SK-N-SH (cell line): ENCODE results near the gene TSPO2. TPM values are rescaled to one million over a fixed set of nuclear protein-coding genes. Genes with fewer than 3 reads are reported as not detected.

ENCODE experiments used
- CTCF ChIA-PET: fragments of 300-600, 350-600 bp; formaldehyde crosslinking; extraction: SDS; loops from one replicate; lab custom pipeline; 2021; lab: Yijun Ruan, JAX
- POLR2A ChIA-PET: fragments of 350-600 bp; sonication (Branson Sonifier 250); formaldehyde crosslinking; extraction: SDS; loops from one replicate; lab custom pipeline; 2020; ENCODE audit warnings: antibody characterized with exemption, inconsistent platforms; lab: Yijun Ruan, JAX
- DNase-seq: peaks from one replicate; pipeline ENCODE4 v3.0.0; 2012
- H2AFZ ChIP-seq: fragments of 200-600 bp; sonication (generic); 2 replicates; pipeline ENCODE4 v1.8.1; 2016; ENCODE audit warnings: antibody characterized with exemption, mild to moderate bottlenecking, low read depth
- H3F3A ChIP-seq: fragments of 200-600 bp; sonication (generic); replicated peaks from 2 replicates; pipeline ENCODE3; 2016; ENCODE audit warnings: antibody characterized with exemption, mild to moderate bottlenecking; ENCODE audit not compliant: insufficient read depth
- H3K27ac ChIP-seq, 2 experiments: fragments of 200-500 bp in 1 of 2; fragments of 200-600 bp in 1 of 2; sonication (Bioruptor generic) in 1 of 2; sonication (generic), shearing (Covaris generic) in 1 of 2; 2 replicates each; pipeline versions ENCODE4 v1.5.1 to v1.6.1; 2014 to 2016; ENCODE audit warnings: low read depth in 2 of 2, inconsistent platforms in 1 of 2, low read length in 1 of 2, mild to moderate bottlenecking in 1 of 2, mixed read lengths in 1 of 2
- H3K27me3 ChIP-seq: fragments of 200-600 bp; sonication (generic), shearing (Covaris generic); 2 replicates; pipeline ENCODE4 v1.6.1; 2016; ENCODE audit warnings: mixed run types; ENCODE audit not compliant: insufficient read depth
- H3K36me3 ChIP-seq, 2 experiments: fragments of 200-500 bp in 1 of 2; fragments of 200-600 bp in 1 of 2; sonication (Bioruptor generic) in 1 of 2; sonication (generic) in 1 of 2; replicated peaks in 1 of 2; 2 replicates each; pipeline versions ENCODE3 to v1.5.1; 2014 to 2016; ENCODE audit warnings: low read length in 1 of 2, mild to moderate bottlenecking in 1 of 2; ENCODE audit not compliant: insufficient read depth in 2 of 2, control insufficient read depth in 1 of 2
- H3K4me1 ChIP-seq, 2 experiments: fragments of 200-500 bp in 1 of 2; fragments of 200-600 bp in 1 of 2; sonication (Bioruptor generic) in 1 of 2; sonication (generic), shearing (Covaris generic) in 1 of 2; 2 replicates each; pipeline versions ENCODE4 v1.5.1 to v1.6.1; 2014 to 2016; ENCODE audit warnings: low read depth in 1 of 2, low read length in 1 of 2, mixed run types in 1 of 2; ENCODE audit not compliant: insufficient read depth in 2 of 2, control insufficient read depth in 1 of 2
- H3K4me2 ChIP-seq: fragments of 200-600 bp; sonication (generic), shearing (Covaris generic); 2 replicates; pipeline ENCODE4 v1.6.1; 2017; ENCODE audit warnings: mixed run types
- H3K4me3 ChIP-seq, 2 experiments: fragments of 200-500 bp in 1 of 2; fragments of 200-600 bp in 1 of 2; sonication (Bioruptor generic) in 1 of 2; sonication (generic), shearing (Covaris generic) in 1 of 2; 2 replicates each; pipeline versions ENCODE4 v1.5.1 to v1.8.1; 2014 to 2016; ENCODE audit warnings: low read depth in 2 of 2, inconsistent platforms in 1 of 2, low read length in 1 of 2, mild to moderate bottlenecking in 1 of 2, mixed read lengths in 1 of 2, moderate library complexity in 1 of 2
- H3K79me2 ChIP-seq: fragments of 200-600 bp; sonication (generic); 2 replicates; pipeline ENCODE4 v1.8.1; 2017; ENCODE audit warnings: mild to moderate bottlenecking; ENCODE audit not compliant: insufficient read depth
- H3K9ac ChIP-seq: fragments of 200-600 bp; sonication (generic); 2 replicates; pipeline ENCODE4 v1.6.1; 2017; ENCODE audit warnings: mixed run types
- H3K9me2 ChIP-seq: fragments of 200-600 bp; sonication (generic); 2 replicates; pipeline ENCODE4 v1.6.1; 2017; ENCODE audit warnings: mixed run types
- H3K9me3 ChIP-seq: fragments of 200-600 bp; sonication (generic); 2 replicates; pipeline ENCODE4 v1.6.1; 2017; ENCODE audit warnings: mixed run types, mild to moderate bottlenecking, moderate library complexity
- H4K20me1 ChIP-seq: fragments of 200-600 bp; sonication (generic); 2 replicates; pipeline ENCODE4 v1.6.1; 2017; ENCODE audit warnings: mild to moderate bottlenecking, mixed run types; ENCODE audit not compliant: insufficient read depth
- CHD2 ChIP-seq: fragments of 150-350 bp; IDR thresholded peaks from 2 replicates; pipeline ENCODE4 v1.6.1; 2018; ENCODE audit warnings: low read length; ENCODE audit not compliant: partially characterized antibody
- ELF1 ChIP-seq: IDR thresholded peaks from 2 replicates; pipeline ENCODE4 v1.4.0; 2012
- EZH2phosphoT487 ChIP-seq: fragments of 200-600 bp; sonication (generic); IDR thresholded peaks from 2 replicates; pipeline ENCODE4 v1.6.1; 2017; ENCODE audit warnings: low read depth, mixed run types, mild to moderate bottlenecking, antibody characterized with exemption, moderate library complexity, borderline replicate concordance
- FOSL2 ChIP-seq: IDR thresholded peaks from 2 replicates; pipeline ENCODE4 v1.4.0; 2012; ENCODE audit warnings: low read depth, mild to moderate bottlenecking, moderate library complexity, borderline replicate concordance
- FOXJ3 ChIP-seq: sonication (generic); formaldehyde crosslinking; IDR thresholded peaks from 2 replicates; pipeline ENCODE4 v1.5.1; 2020; ENCODE audit warnings: mild to moderate bottlenecking, missing genetic modification reagents
- FOXM1 ChIP-seq: IDR thresholded peaks from 2 replicates; pipeline ENCODE4 v1.4.0; 2012; ENCODE audit warnings: low read depth, mild to moderate bottlenecking
- GATA2 ChIP-seq: sonication (generic); formaldehyde crosslinking; IDR thresholded peaks from 2 replicates; pipeline ENCODE4 v1.5.0; 2020; ENCODE audit warnings: mild to moderate bottlenecking, missing genetic modification reagents
- JUND ChIP-seq: IDR thresholded peaks from 2 replicates; pipeline ENCODE4 v1.4.0; 2012
- MEF2A ChIP-seq: IDR thresholded peaks from 2 replicates; pipeline ENCODE4 v1.4.0; 2012; ENCODE audit warnings: low read depth, borderline replicate concordance
- MXI1 ChIP-seq: IDR thresholded peaks from 2 replicates; pipeline ENCODE4 v1.6.1; 2012; ENCODE audit warnings: mild to moderate bottlenecking, low read depth, low read length, improper control_type of control experiment
- RAD21 ChIP-seq: IDR thresholded peaks from 2 replicates; pipeline ENCODE4 v1.6.1; 2012; ENCODE audit warnings: mild to moderate bottlenecking, low read length
- RCOR1 ChIP-seq: fragments of 150-350 bp; IDR thresholded peaks from 2 replicates; pipeline ENCODE4 v1.6.1; 2017; ENCODE audit warnings: antibody characterized with exemption, low read length
- RXRA ChIP-seq: IDR thresholded peaks from 2 replicates; pipeline ENCODE4 v1.4.0; 2012; ENCODE audit warnings: low read depth, mild to moderate bottlenecking, borderline replicate concordance
- SIN3A ChIP-seq: IDR thresholded peaks from 2 replicates; pipeline ENCODE4 v1.6.1; 2012; ENCODE audit warnings: low read depth, mild to moderate bottlenecking, low read length, moderate library complexity, borderline replicate concordance
- SMC3 ChIP-seq: IDR thresholded peaks from 2 replicates; pipeline ENCODE4 v1.6.1; 2012; ENCODE audit warnings: low read depth, low read length, improper control_type of control experiment
- TAF1 ChIP-seq: IDR thresholded peaks from 2 replicates; pipeline ENCODE4 v1.6.1; 2012; ENCODE audit warnings: low read depth, mild to moderate bottlenecking, low read length, moderate library complexity, borderline replicate concordance
- TCF12 ChIP-seq: IDR thresholded peaks from 2 replicates; pipeline ENCODE4 v1.4.0; 2012
- TEAD4 ChIP-seq: IDR thresholded peaks from 2 replicates; pipeline ENCODE4 v1.4.0; 2012; ENCODE audit warnings: mild to moderate bottlenecking, borderline replicate concordance; ENCODE audit not compliant: insufficient read depth
- YY1 ChIP-seq: IDR thresholded peaks from 2 replicates; pipeline ENCODE4 v1.4.0; 2012; ENCODE audit warnings: low read depth, mild to moderate bottlenecking
- polyA plus RNA-seq, 3 experiments: library from polyadenylated mRNA; depleted of rRNA; stranded (reverse); fragments of >200 nt; gene quantifications; 2 replicates each; pipeline ENCODE4 v1.2.3, GENCODE V29; 2012
- TF ChIP-seq, protein P1 (sequence below): IDR thresholded peaks from 2 replicates; pipeline ENCODE4 v1.4.0; 2012; ENCODE audit warnings: low read depth
- TF ChIP-seq, protein P2 (sequence below): IDR thresholded peaks from 2 replicates; pipeline ENCODE4 v1.4.0; 2012; ENCODE audit warnings: low read depth, borderline replicate concordance
- TF ChIP-seq, protein P3 (sequence below): IDR thresholded peaks from 2 replicates; pipeline ENCODE4; 2012
- TF ChIP-seq, protein P4 (sequence below): IDR thresholded peaks from 2 replicates; pipeline ENCODE4 v1.6.1; 2012; ENCODE audit warnings: mild to moderate bottlenecking, low read depth, low read length, moderate library complexity

TSPO2 gene
- polyA plus RNA-seq, 1 of the 3 experiments (the other 2 are of a cell fraction): not detected

DNA sequence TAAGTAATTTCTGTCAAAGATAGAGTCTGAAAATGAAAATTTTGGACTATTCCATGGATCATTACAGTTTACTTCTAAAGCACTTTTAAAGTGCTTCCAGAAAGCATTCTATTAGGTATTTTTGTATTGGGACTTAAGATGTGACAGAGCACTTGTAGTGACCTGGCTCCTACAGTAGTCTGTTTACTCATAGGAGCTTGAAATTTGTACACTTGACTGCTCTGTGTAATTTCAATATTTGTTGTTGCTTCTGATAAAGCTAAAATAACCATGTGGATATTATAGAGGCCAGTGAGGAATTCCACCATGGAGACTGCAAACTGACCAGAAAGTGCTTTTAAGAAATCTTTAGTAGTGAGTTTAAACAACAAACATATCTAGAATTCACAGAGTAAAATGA is 40.8 kb downstream of the TSPO2 start:
- Histone ChIP-seq H3K4me1 (peaks cover 0 to 5% of the 10 kb centered on the region in 2 experiments; a peak in 2 of 4 replicates), H2AFZ (no peak overlapping the region), H3K27ac (no peak overlapping the region), H4K20me1 (peaks cover 21% of the 10 kb centered on the region), H3K36me3 (peaks cover 80 to 86% of the 10 kb centered on the region in 2 experiments), H3K4me3 (no peak overlapping the region), H3F3A (no peaks in the 10 kb centered on the region), H3K9ac (no peak overlapping the region), H3K9me2 (no peaks in the 10 kb centered on the region), H3K9me3 (no peaks in the 10 kb centered on the region), H3K4me2 (no peak overlapping the region), H3K27me3 (no peaks in the 10 kb centered on the region)
- no peak for DNase-seq
- ChIA-PET POLR2A (no interaction called here), CTCF (interaction anchor here (0.8 to 1.5 kb wide), 4 partner anchors 9 to 285 kb away, joined by 3 read pairs; no protein-coding TSS in a partner anchor)
- TF ChIP-seq RAD21: no peak
- TF ChIP-seq JUND: no peak
- no peak for TF ChIP-seq MXI1
- no peak for TF ChIP-seq CHD2
- TF ChIP-seq, protein P1, sequence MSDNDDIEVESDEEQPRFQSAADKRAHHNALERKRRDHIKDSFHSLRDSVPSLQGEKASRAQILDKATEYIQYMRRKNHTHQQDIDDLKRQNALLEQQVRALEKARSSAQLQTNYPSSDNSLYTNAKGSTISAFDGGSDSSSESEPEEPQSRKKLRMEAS: no peak
- TF ChIP-seq, protein P2, sequence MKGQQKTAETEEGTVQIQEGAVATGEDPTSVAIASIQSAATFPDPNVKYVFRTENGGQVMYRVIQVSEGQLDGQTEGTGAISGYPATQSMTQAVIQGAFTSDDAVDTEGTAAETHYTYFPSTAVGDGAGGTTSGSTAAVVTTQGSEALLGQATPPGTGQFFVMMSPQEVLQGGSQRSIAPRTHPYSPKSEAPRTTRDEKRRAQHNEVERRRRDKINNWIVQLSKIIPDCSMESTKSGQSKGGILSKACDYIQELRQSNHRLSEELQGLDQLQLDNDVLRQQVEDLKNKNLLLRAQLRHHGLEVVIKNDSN: no peak
- TF ChIP-seq FOXM1: no peak
- TF ChIP-seq SMC3: no peak
- no peak for TF ChIP-seq YY1
- no peak for TF ChIP-seq GATA2 (CRISPR knock-in tag)
- no peak for TF ChIP-seq FOSL2
- no peak for TF ChIP-seq MEF2A
- TF ChIP-seq, all 33 proteins: peak for 0
- peaks cover 85% of the 10 kb centered on the region for H3K79me2 ChIP-seq

DNA sequence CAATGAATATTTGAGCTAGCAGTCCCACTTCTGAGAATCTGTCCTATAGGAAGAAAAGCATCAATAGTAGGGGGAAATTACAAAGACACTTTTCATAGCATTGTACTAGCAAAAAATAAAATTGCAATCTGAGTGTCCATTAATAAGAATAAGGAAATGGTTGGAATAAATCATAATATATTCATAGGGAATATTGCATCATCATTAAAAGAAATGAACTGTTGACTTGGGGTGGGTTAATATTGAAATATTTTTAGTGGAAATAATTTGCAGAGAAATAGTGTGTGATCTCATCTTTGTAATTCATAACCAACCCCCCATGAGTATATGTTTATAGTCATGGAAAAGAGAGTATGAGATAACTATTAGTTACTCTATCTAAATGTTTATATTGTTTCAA is 42.9 kb downstream of the TSPO2 start:
- POLR2A ChIA-PET: no interaction called here
- H3K9me3 ChIP-seq: no peaks in the 10 kb centered on the region
- H3K27ac ChIP-seq: no peak overlapping the region
- peaks cover 79 to 83% of the 10 kb centered on the region in 2 experiments for H3K36me3 ChIP-seq
- H3K4me2 ChIP-seq: no peak overlapping the region
- CTCF ChIA-PET: no interaction called here
- H3K4me1 ChIP-seq: no peaks in the 10 kb centered on the region; a peak in 1 of 4 replicates
- no peaks in the 10 kb centered on the region for H3K9me2 ChIP-seq
- H3K27me3 ChIP-seq: no peaks in the 10 kb centered on the region
- H3K9ac ChIP-seq: no peak overlapping the region
- DNase-seq: no peak
- peaks cover 14% of the 10 kb centered on the region for H4K20me1 ChIP-seq
- no peak overlapping the region for H3K4me3 ChIP-seq
- H3F3A ChIP-seq: no peaks in the 10 kb centered on the region
- H2AFZ ChIP-seq: no peak overlapping the region
- peaks cover 64% of the 10 kb centered on the region for H3K79me2 ChIP-seq
- TF ChIP-seq RCOR1: no peak
- TF ChIP-seq, protein P1: no peak
- TF ChIP-seq TAF1: no peak
- no peak for TF ChIP-seq ELF1
- TF ChIP-seq JUND: no peak
- no peak for TF ChIP-seq TCF12
- TF ChIP-seq, protein P3, sequence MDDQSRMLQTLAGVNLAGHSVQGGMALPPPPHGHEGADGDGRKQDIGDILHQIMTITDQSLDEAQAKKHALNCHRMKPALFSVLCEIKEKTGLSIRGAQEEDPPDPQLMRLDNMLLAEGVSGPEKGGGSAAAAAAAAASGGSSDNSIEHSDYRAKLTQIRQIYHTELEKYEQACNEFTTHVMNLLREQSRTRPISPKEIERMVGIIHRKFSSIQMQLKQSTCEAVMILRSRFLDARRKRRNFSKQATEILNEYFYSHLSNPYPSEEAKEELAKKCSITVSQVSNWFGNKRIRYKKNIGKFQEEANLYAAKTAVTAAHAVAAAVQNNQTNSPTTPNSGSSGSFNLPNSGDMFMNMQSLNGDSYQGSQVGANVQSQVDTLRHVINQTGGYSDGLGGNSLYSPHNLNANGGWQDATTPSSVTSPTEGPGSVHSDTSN: no peak
- TF ChIP-seq EZH2phosphoT487: no peak
- TF ChIP-seq TEAD4: no peak
- TF ChIP-seq, protein P4, sequence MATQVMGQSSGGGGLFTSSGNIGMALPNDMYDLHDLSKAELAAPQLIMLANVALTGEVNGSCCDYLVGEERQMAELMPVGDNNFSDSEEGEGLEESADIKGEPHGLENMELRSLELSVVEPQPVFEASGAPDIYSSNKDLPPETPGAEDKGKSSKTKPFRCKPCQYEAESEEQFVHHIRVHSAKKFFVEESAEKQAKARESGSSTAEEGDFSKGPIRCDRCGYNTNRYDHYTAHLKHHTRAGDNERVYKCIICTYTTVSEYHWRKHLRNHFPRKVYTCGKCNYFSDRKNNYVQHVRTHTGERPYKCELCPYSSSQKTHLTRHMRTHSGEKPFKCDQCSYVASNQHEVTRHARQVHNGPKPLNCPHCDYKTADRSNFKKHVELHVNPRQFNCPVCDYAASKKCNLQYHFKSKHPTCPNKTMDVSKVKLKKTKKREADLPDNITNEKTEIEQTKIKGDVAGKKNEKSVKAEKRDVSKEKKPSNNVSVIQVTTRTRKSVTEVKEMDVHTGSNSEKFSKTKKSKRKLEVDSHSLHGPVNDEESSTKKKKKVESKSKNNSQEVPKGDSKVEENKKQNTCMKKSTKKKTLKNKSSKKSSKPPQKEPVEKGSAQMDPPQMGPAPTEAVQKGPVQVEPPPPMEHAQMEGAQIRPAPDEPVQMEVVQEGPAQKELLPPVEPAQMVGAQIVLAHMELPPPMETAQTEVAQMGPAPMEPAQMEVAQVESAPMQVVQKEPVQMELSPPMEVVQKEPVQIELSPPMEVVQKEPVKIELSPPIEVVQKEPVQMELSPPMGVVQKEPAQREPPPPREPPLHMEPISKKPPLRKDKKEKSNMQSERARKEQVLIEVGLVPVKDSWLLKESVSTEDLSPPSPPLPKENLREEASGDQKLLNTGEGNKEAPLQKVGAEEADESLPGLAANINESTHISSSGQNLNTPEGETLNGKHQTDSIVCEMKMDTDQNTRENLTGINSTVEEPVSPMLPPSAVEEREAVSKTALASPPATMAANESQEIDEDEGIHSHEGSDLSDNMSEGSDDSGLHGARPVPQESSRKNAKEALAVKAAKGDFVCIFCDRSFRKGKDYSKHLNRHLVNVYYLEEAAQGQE: no peak
- TF ChIP-seq SIN3A: no peak
- no peak for TF ChIP-seq RXRA
- TF ChIP-seq FOXJ3 (CRISPR knock-in tag): no peak
